Trophoblast cell (in vitro differentiated cells and primary cell): ENCODE data around the gene EHD4.
A peak's percentile ranks its signal among the peaks of the same experiment; 100 is the strongest.

Source experiments
- DNase-seq, 2 donors: peaks; one replicate each; pipeline ENCODE4 v3.0.0-alpha.2; 2016
- H2AFZ ChIP-seq: 2 replicates; pipeline ENCODE4 v1.6.1; 2013; ENCODE audit warnings: low read length, moderate library complexity, mild to moderate bottlenecking; ENCODE audit not compliant: insufficient read depth, poor library complexity
- H2AK5ac ChIP-seq: 2 replicates; pipeline ENCODE4 v1.6.1; 2013; ENCODE audit warnings: mild to moderate bottlenecking, low read length
- H2BK120ac ChIP-seq: 2 replicates; pipeline ENCODE4 v1.6.1; 2013; ENCODE audit warnings: low read length, mild to moderate bottlenecking, moderate library complexity; ENCODE audit not compliant: insufficient read depth, poor library complexity
- H2BK12ac ChIP-seq: 2 replicates; pipeline ENCODE4 v1.6.1; 2013; ENCODE audit warnings: mild to moderate bottlenecking, low read length, moderate library complexity
- H2BK5ac ChIP-seq: 2 replicates; pipeline ENCODE4 v1.6.1; 2013; ENCODE audit warnings: low read length, low read depth, moderate library complexity, mild to moderate bottlenecking; ENCODE audit not compliant: poor library complexity
- H3K14ac ChIP-seq: 2 replicates; pipeline ENCODE4 v1.6.1; 2013; ENCODE audit warnings: mild to moderate bottlenecking, low read length
- H3K18ac ChIP-seq: 2 replicates; pipeline ENCODE4 v1.6.1; 2013; ENCODE audit warnings: mild to moderate bottlenecking, low read length
- H3K23ac ChIP-seq: 2 replicates; pipeline ENCODE4 v1.6.1; 2013; ENCODE audit warnings: low read length
- H3K27ac ChIP-seq: 2 replicates; pipeline ENCODE4 v1.5.1; 2013; ENCODE audit warnings: low read depth, mild to moderate bottlenecking, inconsistent platforms, low read length, moderate library complexity
- H3K27me3 ChIP-seq: 2 replicates; pipeline ENCODE4 v1.6.1; 2013; ENCODE audit warnings: inconsistent platforms, mild to moderate bottlenecking, low read length, moderate library complexity; ENCODE audit not compliant: insufficient read depth
- H3K36me3 ChIP-seq, 2 experiments: 1 replicate in 1 of 2; 2 replicates in 1 of 2; pipeline ENCODE4 v1.6.1; 2013; ENCODE audit warnings: low read length in 2 of 2, mild to moderate bottlenecking in 2 of 2, moderate library complexity in 1 of 2; ENCODE audit not compliant: insufficient read depth in 2 of 2, control insufficient read depth in 1 of 2
- H3K4ac ChIP-seq: 2 replicates; pipeline ENCODE4 v1.6.1; 2013; ENCODE audit warnings: low read depth, mild to moderate bottlenecking, low read length, moderate library complexity
- H3K4me1 ChIP-seq, 2 experiments: 1 replicate in 1 of 2; 2 replicates in 1 of 2; pipeline ENCODE4 v1.6.1; 2013; ENCODE audit warnings: low read length in 2 of 2, mild to moderate bottlenecking in 2 of 2, moderate library complexity in 1 of 2; ENCODE audit not compliant: insufficient read depth in 2 of 2, control insufficient read depth in 1 of 2
- H3K4me2 ChIP-seq: 2 replicates; pipeline ENCODE4 v1.6.1; 2013; ENCODE audit warnings: inconsistent platforms, mild to moderate bottlenecking, low read length, moderate library complexity
- H3K4me3 ChIP-seq: 2 replicates; pipeline ENCODE4 v1.5.1; 2013; ENCODE audit warnings: mild to moderate bottlenecking, low read depth, low read length, inconsistent platforms
- H3K79me1 ChIP-seq: one replicate; pipeline ENCODE4 v1.6.1; 2013; ENCODE audit warnings: low read length
- H3K79me2 ChIP-seq: 2 replicates; pipeline ENCODE4 v1.6.1; 2013; ENCODE audit warnings: low read length, mild to moderate bottlenecking; ENCODE audit not compliant: control insufficient read depth, insufficient read depth, poor library complexity
- H3K9ac ChIP-seq: 2 replicates; pipeline ENCODE4 v1.6.1; 2013; ENCODE audit warnings: mild to moderate bottlenecking, low read length
- H3K9me3 ChIP-seq: 2 replicates; pipeline ENCODE4 v1.6.1; 2013; ENCODE audit warnings: low read depth, mild to moderate bottlenecking, control low read depth, inconsistent platforms, low read length; ENCODE audit not compliant: insufficient read depth
- H4K12ac ChIP-seq: 2 replicates; pipeline ENCODE4 v1.6.1; 2013; ENCODE audit warnings: low read depth, mild to moderate bottlenecking, low read length, moderate library complexity
- H4K8ac ChIP-seq: 2 replicates; pipeline ENCODE4 v1.6.1; 2013; ENCODE audit warnings: low read depth, mild to moderate bottlenecking, low read length, moderate library complexity
- H4K91ac ChIP-seq: one replicate; pipeline ENCODE4 v1.6.1; 2013; ENCODE audit warnings: low read depth, mild to moderate bottlenecking, low read length, moderate library complexity
- WGBS: extraction: QIAGEN DNeasy Blood & Tissue Kit; methylation state at CpG from one replicate; pipeline ENCODE4 v1.1.7; 2013; ENCODE audit warnings: missing lambda C conversion rate; ENCODE audit not compliant: insufficient read length, insufficient coverage; ENCODE audit errors: extremely low coverage; 5-methylcytosine and 5-hydroxymethylcytosine counted together

Gene EHD4

GRCh38 chr15:41930221-41930866 lies 42.0 kb downstream of the EHD4 start:
- H3K18ac ChIP-seq: no peak overlapping the region
- peaks cover 2 to 4% of the 10 kb centered on the region in 2 experiments for H3K36me3 ChIP-seq
- no peak overlapping the region for H3K27ac ChIP-seq
- H2BK12ac ChIP-seq: no peak overlapping the region
- WGBS: no CpG with 5 or more reads among the region's 8 CpGs
- no peak overlapping the region for H2AFZ ChIP-seq
- no peak overlapping the region for H4K12ac ChIP-seq
- no peak overlapping the region for H2AK5ac ChIP-seq
- H3K4me3 ChIP-seq: no peak overlapping the region
- H4K8ac ChIP-seq: no peak overlapping the region
- no peak overlapping the region for H2BK5ac ChIP-seq
- no peaks in the 10 kb centered on the region for H3K79me1 ChIP-seq
- H3K4me1 ChIP-seq: peaks cover 4 to 13% of the 10 kb centered on the region in 2 experiments
- H3K9ac ChIP-seq: no peak overlapping the region
- no peaks in the 10 kb centered on the region for H3K9me3 ChIP-seq
- H3K27me3 ChIP-seq: no peaks in the 10 kb centered on the region
- no peak overlapping the region for H3K14ac ChIP-seq
- DNase-seq: peak; percentile 35 to 58
- H3K79me2 ChIP-seq: peaks cover 2% of the 10 kb centered on the region
- no peak overlapping the region for H2BK120ac ChIP-seq
- H3K4me2 ChIP-seq: no peak overlapping the region
- H3K4ac ChIP-seq: no peak overlapping the region
- H4K91ac ChIP-seq: no peak overlapping the region
- H3K23ac ChIP-seq: no peak overlapping the region

GRCh38 chr15:41928637-41929620 lies 43.4 kb downstream of the EHD4 start:
- Histone ChIP-seq H3K18ac (no peak overlapping the region), H3K4me1 (peaks cover 5 to 13% of the 10 kb centered on the region in 2 experiments), H2AFZ (no peak overlapping the region), H3K4ac (no peak overlapping the region), H3K79me2 (no peaks in the 10 kb centered on the region), H4K12ac (no peak overlapping the region), H3K27ac (peak overlapping the region; percentile 23), H4K8ac (no peak overlapping the region), H3K4me3 (no peak overlapping the region), H2BK5ac (no peak overlapping the region), H3K27me3 (no peaks in the 10 kb centered on the region), H3K79me1 (no peaks in the 10 kb centered on the region), H3K36me3 (peaks cover 2 to 4% of the 10 kb centered on the region in 2 experiments), H2BK120ac (no peak overlapping the region), H3K9me3 (no peaks in the 10 kb centered on the region), H4K91ac (no peak overlapping the region), H3K23ac (no peak overlapping the region), H3K4me2 (no peak overlapping the region), H3K14ac (no peak overlapping the region), H2AK5ac (no peak overlapping the region), H3K9ac (no peak overlapping the region), H2BK12ac (no peak overlapping the region)
- WGBS: no CpG with 5 or more reads among the region's 16 CpGs
- DNase-seq: peak in 1 of 2 donors; percentile 27

GRCh38 chr15:41928100-41928499 lies 44.3 kb downstream of the EHD4 start:
- no CpG with 5 or more reads among the region's 6 CpGs for WGBS
- H4K91ac ChIP-seq: no peak overlapping the region

GRCh38 chr15:41927536-41927935 lies 44.8 kb downstream of the EHD4 start:
- no peak overlapping the region for H2BK12ac ChIP-seq
- no peaks in the 10 kb centered on the region for H3K27me3 ChIP-seq
- no peaks in the 10 kb centered on the region for H3K9me3 ChIP-seq
- no peak overlapping the region for H2AFZ ChIP-seq
- H3K4me2 ChIP-seq: no peak overlapping the region
- H4K91ac ChIP-seq: no peak overlapping the region
- WGBS: no CpG with 5 or more reads among the region's 3 CpGs
- H3K23ac ChIP-seq: no peak overlapping the region
- H3K79me1 ChIP-seq: no peaks in the 10 kb centered on the region
- no peak overlapping the region for H3K18ac ChIP-seq
- H4K8ac ChIP-seq: no peak overlapping the region
- no peak overlapping the region for H2BK120ac ChIP-seq
- no peak overlapping the region for H3K9ac ChIP-seq
- H3K4me3 ChIP-seq: no peak overlapping the region
- no peak for DNase-seq
- H2BK5ac ChIP-seq: no peak overlapping the region
- H4K12ac ChIP-seq: no peak overlapping the region
- no peaks in the 10 kb centered on the region for H3K79me2 ChIP-seq
- H2AK5ac ChIP-seq: no peak overlapping the region
- H3K4me1 ChIP-seq: peaks cover 5 to 13% of the 10 kb centered on the region in 2 experiments
- no peak overlapping the region for H3K14ac ChIP-seq
- H3K36me3 ChIP-seq: peaks cover 2 to 6% of the 10 kb centered on the region in 2 experiments
- H3K27ac ChIP-seq: no peak overlapping the region
- no peak overlapping the region for H3K4ac ChIP-seq

More at GRCh38 chr15:41928100-41928499, 44.3 kb downstream of the EHD4 start:
- no peak overlapping the region for H4K8ac ChIP-seq
- no peak overlapping the region for H3K9ac ChIP-seq
- peaks cover 2 to 5% of the 10 kb centered on the region in 2 experiments for H3K36me3 ChIP-seq
- no peak overlapping the region for H2BK5ac ChIP-seq
- no peak for DNase-seq
- H3K4me3 ChIP-seq: no peak overlapping the region
- no peaks in the 10 kb centered on the region for H3K79me2 ChIP-seq
- peak overlapping the region; percentile 3 for H3K27ac ChIP-seq
- no peak overlapping the region for H3K4me2 ChIP-seq
- no peak overlapping the region for H2BK120ac ChIP-seq
- no peak overlapping the region for H4K12ac ChIP-seq
- no peak overlapping the region for H2BK12ac ChIP-seq
- H3K18ac ChIP-seq: no peak overlapping the region
- H3K27me3 ChIP-seq: no peaks in the 10 kb centered on the region
- H3K4me1 ChIP-seq: peaks cover 5 to 13% of the 10 kb centered on the region in 2 experiments
- H2AK5ac ChIP-seq: no peak overlapping the region
- no peaks in the 10 kb centered on the region for H3K9me3 ChIP-seq
- no peak overlapping the region for H2AFZ ChIP-seq
- no peaks in the 10 kb centered on the region for H3K79me1 ChIP-seq
- no peak overlapping the region for H3K23ac ChIP-seq
- H3K4ac ChIP-seq: no peak overlapping the region
- no peak overlapping the region for H3K14ac ChIP-seq
